T47D (cell line): ENCODE results near the gene IFI27L1.

Source experiments
- DNase-seq, 2 experiments: peaks; one replicate each; pipeline versions ENCODE4 v3.0.0 to v3.0.0-alpha.2; 2011 to 2012; ENCODE audit warnings: low read depth in 1 of 2, low spot score in 1 of 2
- JUND ChIP-seq: IDR thresholded peaks from 2 replicates; pipeline ENCODE4 v1.6.1; 2012; ENCODE audit warnings: low read depth
- in situ Hi-C: cut with HindIII; loops from 2 replicates; pipeline ENCODE4 v1.10.0; 2016; ENCODE audit warnings: low sequenced_read_pairs, low pct_unique_long_range_greater_than_20kb

Gene IFI27L1

DNA sequence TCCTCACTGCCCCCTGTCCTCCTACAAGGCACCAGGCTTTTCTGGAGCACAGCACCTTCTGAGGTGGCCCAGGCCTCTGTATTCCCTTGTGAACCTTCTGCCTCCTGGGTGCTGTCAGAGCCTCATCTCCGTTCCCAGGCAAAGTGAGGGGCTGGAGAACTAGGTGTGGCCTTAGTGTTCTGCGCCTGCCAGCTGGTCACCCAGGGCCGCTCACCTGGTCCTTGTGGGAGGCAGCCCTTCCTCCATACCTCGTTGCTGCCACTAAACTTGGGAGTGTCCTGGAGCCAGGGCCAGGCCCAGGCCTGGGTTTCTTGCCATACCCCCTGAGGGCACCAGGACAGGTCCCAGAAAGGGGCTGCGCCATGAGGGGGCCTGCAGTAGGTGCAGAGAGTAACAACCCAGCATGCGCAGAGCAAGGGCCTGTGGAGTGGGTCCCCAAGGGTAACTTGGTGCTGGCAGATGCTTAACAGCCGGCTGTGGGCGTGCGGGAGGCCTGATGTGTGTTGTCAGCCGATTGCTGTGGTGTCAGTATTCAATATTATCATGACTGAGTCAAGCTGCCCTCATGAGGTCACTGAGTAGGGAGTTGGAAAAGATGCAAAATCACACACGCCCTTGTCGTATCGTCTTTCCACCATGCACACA, 37.9 kb upstream of the IFI27L1 start:
- in situ Hi-C loops = no loop called here
- no peak for TF ChIP-seq JUND
- no peak for DNase-seq

DNA sequence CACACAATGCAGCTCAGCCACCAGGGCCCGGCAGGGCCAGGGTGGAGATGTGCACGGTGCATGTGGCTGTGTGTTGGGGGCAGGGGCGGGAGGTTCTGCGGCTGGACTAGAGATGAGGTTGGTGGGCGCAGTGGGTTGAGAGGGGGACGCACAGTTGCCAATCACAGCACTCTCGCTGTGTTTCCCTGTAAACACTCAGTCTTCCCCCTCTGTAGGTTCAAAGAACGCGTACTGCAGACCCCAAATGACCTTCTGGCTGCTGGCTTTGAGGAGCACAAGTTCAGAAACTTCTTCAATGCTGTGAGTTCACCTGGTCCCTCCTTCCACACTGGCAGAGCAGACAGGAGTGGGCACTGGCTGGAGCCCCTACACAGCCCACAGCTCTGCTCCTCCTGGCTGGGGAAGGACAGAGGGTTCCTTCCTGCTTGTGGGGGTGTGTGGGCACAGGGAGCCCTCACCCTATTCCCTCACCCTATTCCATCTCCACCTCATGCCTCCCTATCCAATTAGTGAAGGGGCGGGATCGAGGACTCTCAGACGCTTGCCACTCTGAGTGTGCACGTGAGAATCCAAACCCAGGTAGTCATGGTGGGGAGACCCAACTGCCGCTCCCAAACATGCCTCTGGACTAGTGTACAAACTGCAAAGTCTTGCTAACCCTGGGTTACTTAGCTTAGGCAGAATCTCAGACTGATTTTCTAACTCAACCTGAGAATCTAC, 37.2 kb upstream of the IFI27L1 start:
- DNase-seq = no peak
- no peak for TF ChIP-seq JUND
- in situ Hi-C loops = no loop called here

DNA sequence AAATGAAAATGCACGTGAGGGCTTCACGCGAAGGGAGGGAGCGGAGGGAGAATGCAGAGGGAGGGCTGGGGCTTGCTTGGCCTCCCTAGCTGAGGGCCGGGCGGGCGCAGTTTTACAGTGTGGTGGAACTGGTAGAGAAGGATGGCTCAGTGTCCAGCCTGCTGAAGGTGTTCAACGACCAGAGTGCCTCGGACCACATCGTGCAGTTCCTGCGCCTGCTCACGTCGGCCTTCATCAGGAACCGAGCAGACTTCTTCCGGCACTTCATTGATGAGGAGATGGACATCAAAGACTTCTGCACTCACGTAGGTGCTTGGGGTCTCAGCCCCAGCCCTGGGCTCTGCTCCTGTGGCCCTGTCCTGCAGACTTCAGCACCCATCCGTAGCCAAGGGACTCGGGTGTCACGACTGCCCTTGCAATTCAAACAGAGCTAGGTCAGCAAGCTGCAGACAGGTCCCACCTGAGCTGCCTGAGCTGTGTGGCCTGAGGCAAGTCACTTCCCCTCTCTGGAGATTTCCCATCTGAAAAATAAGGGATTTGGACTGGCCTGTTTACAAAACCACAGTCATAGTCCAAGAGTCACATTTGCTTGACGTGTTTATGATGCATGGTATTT, 36.5 kb upstream of the IFI27L1 start:
- no peak for TF ChIP-seq JUND
- in situ Hi-C loops = no loop called here
- no peak for DNase-seq

DNA sequence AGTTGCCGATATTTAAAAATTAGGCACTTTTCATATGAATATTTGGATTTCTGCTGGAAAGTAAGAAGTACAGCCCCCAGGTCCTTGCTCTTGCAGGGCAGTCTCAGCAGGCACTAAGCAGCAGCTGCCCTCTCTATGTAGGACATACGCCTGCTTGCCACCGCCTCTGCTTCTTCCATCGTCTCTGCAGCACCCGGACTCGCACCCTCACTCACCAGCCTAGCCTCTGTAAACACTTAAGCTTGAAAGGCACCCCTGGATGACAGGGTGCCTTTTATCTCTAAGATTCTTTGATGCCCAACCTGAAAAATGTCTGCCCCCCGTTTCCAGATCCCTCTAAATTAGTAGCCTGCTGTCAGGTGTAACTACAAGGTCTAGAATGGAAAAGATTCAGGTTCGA, 36.0 kb upstream of the IFI27L1 start:
- in situ Hi-C loops = no loop called here
- no peak for DNase-seq
- no peak for TF ChIP-seq JUND

DNA sequence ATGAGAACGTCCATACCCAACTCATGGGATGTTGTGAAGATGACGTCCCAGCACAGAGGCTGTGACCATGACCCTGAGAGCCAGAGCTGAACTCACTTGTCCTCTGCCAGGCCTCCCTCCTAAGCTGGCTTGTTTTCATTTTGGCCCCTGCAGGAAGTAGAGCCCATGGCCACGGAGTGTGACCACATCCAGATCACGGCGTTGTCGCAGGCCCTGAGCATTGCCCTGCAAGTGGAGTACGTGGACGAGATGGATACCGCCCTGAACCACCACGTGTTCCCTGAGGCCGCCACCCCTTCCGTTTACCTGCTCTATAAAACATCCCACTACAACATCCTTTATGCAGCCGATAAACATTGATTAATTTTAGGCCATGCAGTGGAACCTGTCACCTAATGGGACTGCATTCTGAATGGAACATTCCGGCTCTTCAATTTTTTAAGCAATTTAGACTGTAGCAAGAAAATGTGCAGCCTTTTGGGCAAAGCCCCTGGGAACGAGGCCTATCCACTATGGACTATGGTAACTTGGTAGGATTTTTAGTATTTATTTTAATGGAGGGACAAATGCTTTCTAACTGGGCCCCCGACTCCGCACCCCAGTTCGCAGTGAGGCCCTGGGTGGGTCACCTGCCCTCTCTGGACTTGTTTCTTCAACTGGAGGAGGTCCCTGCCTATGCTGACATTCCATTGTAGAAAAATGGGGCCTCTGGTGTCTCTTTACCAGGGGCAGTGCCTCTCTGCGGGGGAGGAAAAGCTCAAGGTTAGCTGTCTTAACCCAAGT, 35.4 kb upstream of the IFI27L1 start:
- no peak for DNase-seq
- no peak for TF ChIP-seq JUND
- in situ Hi-C loops = no loop called here

DNA sequence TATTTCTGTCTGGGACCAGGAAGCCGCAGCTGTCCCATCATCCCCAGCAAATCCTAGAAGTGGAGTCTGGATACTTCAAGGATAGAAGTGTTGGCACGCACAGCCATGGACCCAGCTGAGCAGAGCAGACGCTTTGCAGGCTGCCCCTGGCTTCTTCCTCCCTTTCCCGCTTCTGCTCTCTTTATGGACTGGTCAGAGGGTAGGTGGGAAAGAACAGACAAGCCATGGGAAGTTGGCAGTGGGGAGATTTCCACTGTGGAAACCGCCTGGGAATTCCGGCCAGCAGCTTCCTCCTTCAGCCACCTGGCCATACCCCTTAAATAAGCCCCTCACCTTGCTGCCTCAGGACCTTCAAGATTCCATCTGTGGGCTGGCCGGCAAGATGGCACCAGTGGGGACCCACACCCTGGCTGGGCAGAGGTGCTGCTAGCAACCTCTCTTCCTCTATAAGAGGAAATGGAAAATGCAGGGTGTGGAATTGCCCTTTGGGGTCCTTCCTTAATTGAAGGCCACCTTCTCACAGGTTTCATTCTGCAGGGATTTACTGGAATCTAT, 34.3 kb upstream of the IFI27L1 start:
- no peak for TF ChIP-seq JUND
- in situ Hi-C loops = no loop called here
- DNase-seq = no peak

DNA sequence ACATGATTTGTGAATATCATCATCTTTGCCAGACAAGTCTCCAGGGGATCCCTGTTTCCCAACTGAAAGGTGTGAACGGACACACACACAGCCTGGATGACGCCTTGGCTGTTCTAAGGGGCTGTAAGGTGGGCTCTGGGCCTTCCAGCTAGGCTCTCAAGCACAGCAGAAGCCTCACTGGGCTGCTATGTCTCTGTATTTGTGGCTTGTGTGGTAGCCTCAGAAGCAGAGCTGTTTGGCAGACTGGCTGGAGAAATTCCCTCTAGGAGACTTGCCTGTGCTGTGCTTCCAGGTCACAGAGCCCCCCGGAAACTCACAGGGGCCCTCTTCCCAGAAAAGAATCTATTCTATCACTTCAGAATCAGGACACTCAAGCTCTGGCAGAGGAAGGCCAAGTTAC, 33.5 kb upstream of the IFI27L1 start:
- in situ Hi-C loops = no loop called here
- no peak for DNase-seq
- no peak for TF ChIP-seq JUND

DNA sequence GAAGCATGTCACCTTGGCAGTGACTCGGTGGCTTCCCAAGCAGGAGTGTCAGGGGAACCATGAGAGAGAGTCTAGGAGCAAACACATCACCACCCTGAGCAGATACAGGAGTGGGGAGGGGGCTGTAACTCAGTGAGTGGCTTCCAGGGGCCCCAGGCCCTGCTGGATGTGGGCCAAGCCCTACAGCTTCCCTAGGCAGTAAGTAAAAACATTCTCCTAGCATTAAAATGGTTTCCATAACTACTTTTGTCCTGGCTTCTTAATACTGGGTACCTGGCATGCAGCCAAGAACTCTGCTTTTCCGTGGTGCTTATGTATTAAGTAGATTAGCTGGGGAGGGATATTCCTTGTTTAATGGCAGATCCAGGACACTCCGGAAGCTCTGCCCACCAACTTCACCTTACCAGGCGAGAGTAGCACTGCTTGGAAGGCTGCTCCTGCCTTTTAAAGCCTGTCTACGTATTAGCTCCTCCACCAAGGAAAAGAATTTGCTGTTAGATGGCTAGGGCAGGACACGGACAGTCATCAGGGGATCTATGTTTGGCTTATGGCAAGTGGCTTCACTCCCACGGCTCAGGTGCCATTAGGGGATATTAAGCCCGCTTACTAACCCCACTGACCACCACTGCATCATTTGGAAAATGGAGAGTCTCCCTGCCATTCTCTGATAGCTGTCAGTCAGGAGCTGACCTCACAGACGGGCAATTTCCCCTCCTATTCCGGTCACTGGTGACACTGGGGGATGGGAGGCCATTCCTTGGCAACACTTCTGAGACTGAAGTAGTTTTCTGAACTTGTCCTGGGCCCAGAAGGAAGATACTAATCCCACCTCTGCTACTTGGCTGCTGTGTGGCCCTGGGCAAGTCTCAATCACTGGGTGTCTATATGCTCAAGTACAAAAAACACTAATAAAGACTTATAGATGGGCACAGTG, 32.2 kb upstream of the IFI27L1 start:
- in situ Hi-C loops = no loop called here
- no peak for DNase-seq
- TF ChIP-seq JUND = no peak

DNA sequence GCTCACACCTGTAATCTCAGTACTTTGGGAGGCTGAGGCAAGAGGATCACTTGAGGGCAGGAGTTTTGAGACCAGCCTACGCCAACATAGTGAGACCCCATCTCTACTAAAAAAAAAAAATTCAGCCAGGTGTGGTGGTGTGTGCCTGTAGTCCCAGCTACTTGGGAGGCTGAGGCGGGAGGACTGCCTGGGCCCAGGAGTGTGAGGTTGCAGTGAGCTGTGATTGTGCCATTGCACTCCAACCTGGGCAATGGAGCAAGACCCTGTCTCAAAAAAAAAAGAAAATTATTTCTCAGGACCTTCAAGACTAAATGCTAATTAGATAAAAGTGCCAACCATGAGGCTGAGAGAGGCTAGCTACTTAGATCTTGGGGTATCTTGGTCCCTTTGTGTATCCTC, 31.5 kb upstream of the IFI27L1 start:
- no peak for TF ChIP-seq JUND
- in situ Hi-C loops = no loop called here
- no peak for DNase-seq

DNA sequence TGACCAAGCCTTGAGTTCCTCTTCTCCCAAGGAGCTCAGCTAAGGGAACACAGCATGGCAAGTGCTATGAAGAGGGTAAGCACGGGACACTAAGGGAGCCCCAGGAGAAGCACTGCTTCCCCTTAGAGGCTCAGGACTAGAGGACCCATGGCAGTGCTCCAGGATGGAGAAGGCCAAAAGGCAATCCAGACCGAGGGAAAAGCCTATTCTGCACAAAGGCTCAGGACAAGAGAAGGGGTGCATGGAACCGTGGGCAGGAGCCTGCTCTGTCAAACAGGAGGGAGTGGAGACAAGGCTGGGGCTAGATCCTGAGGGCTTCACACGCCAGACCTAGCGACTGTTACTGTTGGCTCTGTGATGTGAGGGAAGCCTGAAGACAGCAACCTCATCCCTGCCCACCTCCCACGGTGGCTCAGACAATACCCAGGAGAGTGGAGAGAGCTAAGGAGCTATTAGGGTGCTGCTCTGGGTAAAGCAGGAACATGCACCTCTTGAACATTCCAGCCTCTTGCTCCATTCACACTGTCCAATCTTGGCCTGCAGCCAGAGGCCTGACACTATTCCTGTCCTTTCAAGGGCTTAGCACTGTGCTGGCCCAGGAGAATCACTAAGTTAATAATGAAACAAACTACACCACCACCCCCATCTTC, 30.8 kb upstream of the IFI27L1 start:
- in situ Hi-C loops = no loop called here
- DNase-seq = no peak

DNA sequence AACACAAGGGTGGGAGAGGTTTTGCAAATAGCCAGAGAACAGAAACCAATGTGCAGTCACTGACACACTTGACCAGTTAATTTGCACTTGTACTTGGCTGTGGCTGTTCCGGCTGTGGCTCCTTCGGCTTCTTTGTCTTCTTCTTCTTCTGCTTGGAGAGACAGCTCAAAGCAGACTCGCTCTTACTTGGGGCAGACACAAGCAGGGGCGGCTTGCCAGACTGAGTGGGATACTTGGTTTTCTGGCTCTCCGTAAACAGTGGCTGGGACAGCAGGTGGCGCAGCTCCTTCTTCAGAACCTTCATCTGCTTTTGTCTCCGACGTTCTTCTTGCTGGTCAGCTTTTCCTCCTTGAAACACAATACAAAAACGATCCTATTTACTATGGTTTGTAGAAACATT, 30.0 kb upstream of the IFI27L1 start:
- TF ChIP-seq JUND = no peak
- peak in 1 of 2 experiments; percentile 59 for DNase-seq
- in situ Hi-C loops = no loop called here

More for the DNA sequence above, 30.8 kb upstream of the IFI27L1 start:
- TF ChIP-seq JUND = no peak
